PC-9 (cell line): Measurements from ENCODE around the gene ALKBH3. TPM values are rescaled to one million over a fixed set of nuclear protein-coding genes. Genes with fewer than 3 reads are reported as not detected.

ENCODE experiments used
- BruUV-seq: library from RNA; stranded (reverse); fragments of 400-500 nt; replicated peaks from 2 replicates; lab custom pipeline; 2021; lab: Mats Ljungman, UMichigan
- CTCF ChIA-PET: fragments of 300-600 bp; sonication (Branson Sonifier 250); formaldehyde crosslinking; loops from one replicate; lab custom pipeline; 2022; ENCODE audit warnings: antibody characterized with exemption; lab: Charles Lee
- POLR2A ChIA-PET: fragments of 300-600 bp; sonication (Branson Sonifier 250); formaldehyde crosslinking; loops from one replicate; lab custom pipeline; 2022; ENCODE audit warnings: antibody characterized with exemption; ENCODE audit not compliant: unreplicated experiment; lab: Charles Lee
- DNase-seq, 2 experiments: peaks; one replicate each; pipeline versions ENCODE4 v3.0.0 to v3.0.0-alpha.2; 2015 to 2022; ENCODE audit warnings: mixed read lengths in 1 of 2
- H2AFZ ChIP-seq: fragments of 200-600 bp; sonication (generic); 2 replicates; pipeline ENCODE4 v1.8.1; 2017; ENCODE audit warnings: antibody characterized with exemption
- H3F3A ChIP-seq: fragments of 200-600 bp; sonication (generic); 2 replicates; pipeline ENCODE4 v1.8.1; 2017; ENCODE audit warnings: antibody characterized with exemption, mild to moderate bottlenecking, low read depth; ENCODE audit not compliant: insufficient read depth
- H3K27ac ChIP-seq: fragments of 200-600 bp; sonication (generic); 2 replicates; pipeline ENCODE4 v1.6.1; 2016; ENCODE audit warnings: mixed run types
- H3K27me3 ChIP-seq: fragments of 200-600 bp; sonication (generic); 2 replicates; pipeline ENCODE4 v1.6.1; 2016; ENCODE audit warnings: low read depth, mixed run types; ENCODE audit not compliant: insufficient read depth
- H3K36me3 ChIP-seq: fragments of 200-600 bp; sonication (generic); 2 replicates; pipeline ENCODE4 v1.6.1; 2016; ENCODE audit warnings: low read depth, mixed run types
- H3K4me1 ChIP-seq: fragments of 200-600 bp; sonication (generic); replicated peaks from 2 replicates; pipeline ENCODE4 v1.6.1; 2016; ENCODE audit warnings: mixed run types; ENCODE audit not compliant: insufficient read depth
- H3K4me2 ChIP-seq: fragments of 200-600 bp; sonication (generic); 2 replicates; pipeline ENCODE4 v1.6.1; 2017; ENCODE audit warnings: mixed run types
- H3K4me3 ChIP-seq: fragments of 200-600 bp; sonication (generic); 2 replicates; pipeline ENCODE4 v1.6.1; 2016; ENCODE audit warnings: mixed run types
- H3K79me2 ChIP-seq: fragments of 200-600 bp; sonication (generic); 2 replicates; pipeline ENCODE4 v1.6.1; 2017; ENCODE audit warnings: low read depth, mixed run types
- H3K9me2 ChIP-seq: fragments of 200-600 bp; sonication (generic); 2 replicates; pipeline ENCODE4 v1.8.1; 2017; ENCODE audit warnings: mild to moderate bottlenecking; ENCODE audit not compliant: insufficient read depth
- H3K9me3 ChIP-seq: fragments of 200-600 bp; sonication (generic); 2 replicates; pipeline ENCODE4 v1.8.1; 2016; ENCODE audit warnings: low read depth; ENCODE audit not compliant: insufficient read depth
- H4K20me1 ChIP-seq: fragments of 200-600 bp; sonication (generic); 2 replicates; pipeline ENCODE4 v1.8.1; 2017; ENCODE audit not compliant: insufficient read depth
- CTCF ChIP-seq: fragments of 200-600 bp; sonication (generic); conservative IDR thresholded peaks from 2 replicates; pipeline ENCODE4 v1.6.1; 2017; ENCODE audit warnings: mixed run types, antibody characterized with exemption, mild to moderate bottlenecking, moderate library complexity
- EZH2 ChIP-seq: fragments of 200-600 bp; sonication (generic); IDR thresholded peaks from 2 replicates; pipeline ENCODE4 v1.8.0; 2017; ENCODE audit warnings: antibody characterized with exemption, low read depth
- intact Hi-C: fragments of 100-400 bp; cut with micrococcal nuclease; formaldehyde crosslinking; loops from one replicate; pipeline ENCODE4 v1.10.0; 2022; ENCODE audit not compliant: unreplicated experiment
- total RNA-seq: library from RNA; stranded (reverse); gene quantifications from 2 replicates; pipeline ENCODE4 v1.2.3, GENCODE V29; 2021

The ALKBH3 gene
- total RNA-seq, 1 experiment from 2014 or later = 47.3 TPM

GRCh38 chr11:43874738-43875137, 5.9 kb upstream of the ALKBH3 start:
- no TSS peak for BruUV-seq
- H3K9me2 ChIP-seq = no peaks in the 10 kb centered on the region
- ChIA-PET CTCF (no interaction called here), POLR2A (no interaction called here)
- no peaks in the 10 kb centered on the region for H3F3A ChIP-seq
- no peaks in the 10 kb centered on the region for H3K79me2 ChIP-seq
- H3K9me3 ChIP-seq = no peaks in the 10 kb centered on the region; the same call in 1 of the 2 replicates
- no peaks in the 10 kb centered on the region for H4K20me1 ChIP-seq
- intact Hi-C loops = no loop called here
- H3K4me1 ChIP-seq = no peaks in the 10 kb centered on the region
- H2AFZ ChIP-seq = no peak overlapping the region
- H3K27ac ChIP-seq = no peak overlapping the region
- H3K4me2 ChIP-seq = no peak overlapping the region
- no peaks in the 10 kb centered on the region for H3K36me3 ChIP-seq
- H3K4me3 ChIP-seq = no peak overlapping the region
- H3K27me3 ChIP-seq = peaks cover 80% of the 10 kb centered on the region
- TF ChIP-seq EZH2 = no peak
- TF ChIP-seq CTCF = no peak
- DNase-seq = no peak

GRCh38 chr11:43879789-43880639, 617 bp upstream of the ALKBH3 start:
- CTCF ChIA-PET = no interaction called here
- Histone ChIP-seq H3K9me2 (no peaks in the 10 kb centered on the region), H3K27ac (no peak overlapping the region), H2AFZ (peak overlapping the region; percentile 98), H3K4me3 (peak overlapping the region; percentile 86), H3K4me2 (peak overlapping the region; percentile 89), H3K4me1 (peaks cover 17% of the 10 kb centered on the region), H3F3A (no peaks in the 10 kb centered on the region), H3K27me3 (peaks cover 35% of the 10 kb centered on the region), H3K79me2 (peaks cover 15% of the 10 kb centered on the region), H4K20me1 (no peaks in the 10 kb centered on the region), H3K9me3 (no peaks in the 10 kb centered on the region; the same call in 1 of the 2 replicates), H3K36me3 (peaks cover 12% of the 10 kb centered on the region)
- TF ChIP-seq CTCF = no peak
- TF ChIP-seq EZH2 = no peak
- POLR2A ChIA-PET = no interaction called here
- no TSS peak for BruUV-seq
- no peak for DNase-seq
- intact Hi-C loops = no loop called here

- Histone ChIP-seq H3K36me3 (peaks cover 18% of the 10 kb centered on the region; the same call in 1 of the 2 replicates), H3K4me3 (no peak overlapping the region), H4K20me1 (no peaks in the 10 kb centered on the region; the same call in 1 of the 2 replicates), H2AFZ (no peak overlapping the region), H3K27ac (no peak overlapping the region), H3K4me1 (peaks cover 13% of the 10 kb centered on the region), H3K9me3 (no peaks in the 10 kb centered on the region), H3F3A (peaks cover 9% of the 10 kb centered on the region; the same call in 1 of the 2 replicates), H3K9me2 (no peaks in the 10 kb centered on the region), H3K27me3 (no peaks in the 10 kb centered on the region), H3K4me2 (no peak overlapping the region), H3K79me2 (no peaks in the 10 kb centered on the region)
- no peak for DNase-seq
- intact Hi-C loops = no loop called here
- ChIA-PET CTCF (no interaction called here), POLR2A (no interaction called here)
- TF ChIP-seq EZH2 (no peak), CTCF (no peak)
- no TSS peak for BruUV-seq
Measured at GRCh38 chr11:43892851-43893250, 12.2 kb downstream of the ALKBH3 start.
